Esophagus (tissue), 2 donors: Measurements from ENCODE around the gene PIGZ. TPM values are rescaled to one million over a fixed set of nuclear protein-coding genes. Genes with fewer than 3 reads are reported as not detected.
"Not testable (repeated sequence)": the region's sequence is repeated elsewhere in the genome, so short reads cannot be mapped to it uniquely, and the experiment has no call there.

Experiments
- H3K27ac ChIP-seq, 2 donors: one replicate each; pipeline ENCODE4 v1.5.1; 2013; ENCODE audit warnings: low read depth in 2 of 2, mild to moderate bottlenecking in 2 of 2, inconsistent platforms in 1 of 2, low read length in 1 of 2, moderate library complexity in 1 of 2
- H3K27me3 ChIP-seq, 2 donors: one replicate each; pipeline ENCODE4 v1.6.1; 2013; ENCODE audit warnings: low read length in 2 of 2, control low read depth in 1 of 2, mild to moderate bottlenecking in 1 of 2; ENCODE audit not compliant: insufficient read depth in 2 of 2, control insufficient read depth in 1 of 2
- H3K36me3 ChIP-seq, 2 donors: one replicate each; pipeline ENCODE4 v1.6.1; 2013; ENCODE audit warnings: low read length in 1 of 2; ENCODE audit not compliant: control insufficient read depth in 2 of 2, insufficient read depth in 2 of 2
- H3K4me1 ChIP-seq, 2 donors: one replicate each; pipeline ENCODE4 v1.6.1; 2013; ENCODE audit warnings: low read length in 1 of 2; ENCODE audit not compliant: control insufficient read depth in 2 of 2, insufficient read depth in 2 of 2
- H3K4me3 ChIP-seq, 2 donors: one replicate each; pipeline ENCODE4 v1.5.1; 2013; ENCODE audit warnings: low read length in 2 of 2, mild to moderate bottlenecking in 2 of 2, low read depth in 1 of 2, moderate library complexity in 1 of 2
- H3K9me3 ChIP-seq, 2 donors: one replicate each; pipeline ENCODE4 v1.6.1; 2013; ENCODE audit warnings: mild to moderate bottlenecking in 2 of 2, low read depth in 1 of 2, low read length in 1 of 2, moderate library complexity in 1 of 2; ENCODE audit not compliant: control insufficient read depth in 2 of 2, insufficient read depth in 1 of 2
- WGBS, 2 donors: extraction: QIAGEN DNeasy Blood & Tissue Kit; methylation state at CpG; one replicate each; pipeline ENCODE4 v1.1.7; 2013; 5-methylcytosine and 5-hydroxymethylcytosine counted together
- polyA plus RNA-seq, 2 donors: library from polyadenylated mRNA; stranded (reverse); fragments of 200-250 nt; gene quantifications; one replicate each; pipeline ENCODE4 v1.2.3, GENCODE V29; 2013
- donor health status: healthy with polysubstance abuse.
- donor health status: Bipolar disorder and iron deficiency.

Gene PIGZ
- polyA plus RNA-seq, 2 donors = 2.2 to 3.6 TPM

DNA sequence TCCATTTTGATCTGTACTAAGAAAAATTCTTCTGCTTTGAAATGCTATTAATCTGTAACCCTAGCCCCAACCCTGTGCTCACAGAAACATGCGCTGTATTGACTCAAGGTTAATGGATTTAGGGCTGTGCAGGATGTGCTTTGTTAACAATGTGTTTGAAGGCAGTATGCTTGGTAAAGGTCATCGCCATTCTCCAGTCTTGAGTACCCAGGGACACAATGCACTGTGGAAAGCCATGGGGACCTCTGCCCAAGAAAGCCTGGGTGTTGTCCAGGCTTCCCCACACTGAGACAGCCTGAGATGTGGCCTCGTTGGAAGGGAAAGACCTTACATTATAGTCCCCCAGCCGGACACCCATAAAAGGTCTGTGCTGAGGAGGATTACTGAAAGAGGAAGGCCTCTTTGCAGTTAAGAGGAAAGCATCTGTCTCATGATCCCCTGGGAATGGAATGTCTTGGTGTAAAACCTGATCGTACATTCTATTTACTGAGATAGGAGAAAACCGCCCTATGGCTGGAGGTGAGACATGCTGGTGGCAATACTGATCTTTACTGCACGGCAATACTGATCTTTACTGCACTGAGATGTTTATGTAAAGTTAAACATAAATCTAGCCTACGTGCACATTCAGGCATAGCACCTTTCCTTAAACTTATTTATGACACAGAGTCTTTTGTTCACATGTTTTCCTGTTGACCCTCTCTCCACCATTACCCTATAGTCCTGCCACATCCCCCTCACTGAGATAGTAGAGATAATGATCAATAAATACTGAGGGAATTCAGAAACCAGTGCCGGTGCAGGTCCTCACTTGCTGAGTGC lies 6.3 kb downstream of the PIGZ start:
- H3K4me1 ChIP-seq = no peaks in the 10 kb centered on the region
- H3K9me3 ChIP-seq = no peaks in the 10 kb centered on the region
- no peak overlapping the region for H3K4me3 ChIP-seq
- H3K36me3 ChIP-seq = peaks cover 0 to 12% of the 10 kb centered on the region in 2 donors
- no peak overlapping the region for H3K27ac ChIP-seq
- no peaks in the 10 kb centered on the region for H3K27me3 ChIP-seq
- 76 to 82% methylated on average over 9 of the region's 9 CpGs for WGBS, 2 donors

DNA sequence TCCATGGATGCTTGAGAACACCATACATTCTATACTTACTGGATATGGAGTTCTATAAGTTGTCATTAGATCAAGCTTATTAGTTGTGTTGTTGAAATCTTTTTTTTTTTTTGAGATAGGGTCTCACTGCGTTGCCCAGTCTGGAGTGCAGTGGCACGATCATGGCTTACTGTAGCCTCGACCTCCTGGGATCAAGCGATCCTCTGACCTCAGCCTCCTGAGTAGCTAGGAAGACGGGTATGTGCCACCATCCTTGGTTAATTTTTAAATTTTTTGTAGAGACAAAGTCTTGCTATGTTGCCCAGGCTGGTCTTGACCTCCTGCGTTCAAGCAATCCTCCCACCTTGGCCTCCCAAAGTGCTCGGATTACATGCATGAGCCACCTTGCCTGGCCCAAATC lies 13.8 kb downstream of the PIGZ start:
- Histone ChIP-seq H3K27me3 (no peaks in the 10 kb centered on the region), H3K36me3 (no peaks in the 10 kb centered on the region), H3K27ac (no peak overlapping the region), H3K9me3 (no peaks in the 10 kb centered on the region), H3K4me1 (no peaks in the 10 kb centered on the region), H3K4me3 (no peak overlapping the region)
- 82 to 88% methylated on average over 7 of the region's 7 CpGs for WGBS, 2 donors

DNA sequence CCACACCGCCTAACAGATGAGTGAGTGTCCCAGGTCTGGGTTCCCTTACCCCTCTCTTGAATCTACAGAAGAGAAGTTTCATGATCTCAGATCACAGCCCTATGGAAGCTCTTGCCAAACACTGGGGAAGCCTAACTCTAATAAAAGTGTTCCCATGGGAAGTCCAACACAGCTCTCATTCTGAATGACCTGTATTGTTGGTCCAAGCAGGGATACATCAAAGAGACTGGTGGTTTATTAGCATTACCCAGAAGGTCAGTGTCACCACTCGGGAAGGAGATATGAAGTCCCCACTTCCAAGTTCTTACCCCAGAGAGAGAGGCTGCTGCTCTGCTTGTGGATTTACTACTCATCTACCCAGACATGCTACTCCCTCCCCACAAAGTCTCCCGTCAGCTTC lies 17.3 kb downstream of the PIGZ start:
- 88 to 89% methylated on average over 3 of the region's 3 CpGs for WGBS, 2 donors
- no peaks in the 10 kb centered on the region for H3K4me1 ChIP-seq
- no peak overlapping the region for H3K4me3 ChIP-seq
- H3K9me3 ChIP-seq = no peaks in the 10 kb centered on the region
- no peaks in the 10 kb centered on the region for H3K27me3 ChIP-seq
- H3K27ac ChIP-seq = no peak overlapping the region
- no peaks in the 10 kb centered on the region for H3K36me3 ChIP-seq

DNA sequence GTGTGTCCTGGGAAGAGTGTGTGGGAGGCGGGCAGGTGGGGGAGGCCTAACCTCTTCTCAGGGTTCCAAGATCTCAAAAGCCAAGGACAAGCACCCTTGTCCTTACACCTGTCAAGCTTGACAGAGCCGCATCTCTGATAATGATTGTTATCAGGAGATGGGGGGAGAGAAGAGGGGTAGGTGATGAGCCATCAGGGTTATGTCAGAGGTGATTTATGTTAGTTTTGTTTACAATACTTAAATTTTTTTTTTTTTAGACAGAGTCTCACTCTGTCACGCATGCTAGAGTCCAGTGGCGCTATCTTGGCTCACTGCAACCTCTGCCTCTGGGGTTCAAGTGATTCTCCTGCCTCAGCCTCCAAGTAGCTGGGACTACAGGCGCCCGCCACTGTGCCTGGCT lies 18.9 kb downstream of the PIGZ start:
- Histone ChIP-seq H3K27me3 (no peaks in the 10 kb centered on the region), H3K36me3 (no peaks in the 10 kb centered on the region), H3K4me1 (no peaks in the 10 kb centered on the region), H3K27ac (no peak overlapping the region), H3K9me3 (no peaks in the 10 kb centered on the region), H3K4me3 (no peak overlapping the region)
- WGBS, 2 donors = 92 to 96% methylated on average over 6 of the region's 6 CpGs

DNA sequence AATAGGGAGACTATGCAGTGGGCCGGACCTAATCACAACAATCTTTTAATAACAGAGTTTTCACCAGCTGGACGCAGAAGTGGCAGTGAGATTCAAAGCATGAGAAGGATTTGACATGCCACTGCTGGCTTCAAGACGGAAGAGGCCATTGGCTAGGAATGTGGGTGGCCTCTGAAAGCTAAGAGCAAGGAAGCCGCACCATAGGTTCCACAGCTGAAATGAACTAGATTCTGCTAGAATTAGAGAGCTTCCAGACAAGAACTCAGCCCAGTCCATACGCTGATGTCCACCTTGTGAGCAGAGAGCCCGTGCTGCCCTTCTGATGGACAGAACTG lies 19.4 kb downstream of the PIGZ start:
- Histone ChIP-seq H3K4me3 (no peak overlapping the region), H3K9me3 (no peaks in the 10 kb centered on the region), H3K4me1 (no peaks in the 10 kb centered on the region), H3K36me3 (no peaks in the 10 kb centered on the region), H3K27me3 (no peaks in the 10 kb centered on the region), H3K27ac (no peak overlapping the region)
- WGBS, 2 donors = 73 to 81% methylated on average over 6 of the region's 6 CpGs

DNA sequence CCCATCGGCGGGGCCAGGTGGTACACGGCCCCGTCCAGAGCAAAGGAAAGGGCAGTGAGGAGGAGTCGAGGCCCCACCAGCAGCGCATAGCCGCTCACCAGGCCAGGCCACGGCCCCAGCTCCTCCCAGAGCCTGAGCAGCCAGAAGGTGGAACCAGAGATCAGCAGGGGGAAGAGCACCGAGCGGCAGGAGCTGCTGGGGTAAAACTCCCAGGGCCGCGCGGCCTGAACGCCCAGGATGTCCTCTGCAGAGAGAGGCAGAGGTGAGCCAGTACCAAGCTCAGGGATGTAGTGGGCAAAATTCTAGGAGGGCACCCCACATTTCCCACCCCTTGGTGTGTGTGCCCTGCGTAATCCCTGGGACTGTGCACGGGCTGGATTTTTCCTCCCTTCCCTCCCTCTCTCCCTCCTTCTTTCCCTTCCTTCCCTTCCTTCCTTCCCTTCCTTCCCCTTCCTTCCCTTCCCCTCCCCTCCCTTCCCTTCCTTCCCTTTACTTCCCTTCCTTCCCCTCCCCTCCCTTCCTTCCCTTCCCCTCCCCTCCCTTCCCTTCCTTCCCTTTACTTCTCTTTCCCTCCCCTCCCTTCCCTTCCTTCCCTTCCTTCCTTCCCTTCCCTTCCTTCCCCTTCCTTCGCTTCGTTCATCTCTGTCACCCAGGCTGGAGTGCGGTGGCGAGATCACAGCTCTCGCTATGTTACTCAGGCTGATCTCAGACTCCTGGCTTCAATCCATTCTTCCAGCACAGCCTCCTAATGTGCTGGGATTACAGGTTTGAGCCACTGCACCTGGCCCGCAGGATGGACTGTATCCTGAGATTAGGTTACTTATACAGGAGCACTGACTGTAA lies 20.0 kb downstream of the PIGZ start:
- Histone ChIP-seq H3K27me3 (no peaks in the 10 kb centered on the region), H3K4me3 (no peak overlapping the region), H3K4me1 (peaks cover 0 to 1% of the 10 kb centered on the region in 2 donors), H3K36me3 (no peaks in the 10 kb centered on the region), H3K27ac (no peak overlapping the region), H3K9me3 (no peaks in the 10 kb centered on the region)
- WGBS, 2 donors = 42 to 50% methylated on average over 19 to 22 of the region's 22 CpGs

DNA sequence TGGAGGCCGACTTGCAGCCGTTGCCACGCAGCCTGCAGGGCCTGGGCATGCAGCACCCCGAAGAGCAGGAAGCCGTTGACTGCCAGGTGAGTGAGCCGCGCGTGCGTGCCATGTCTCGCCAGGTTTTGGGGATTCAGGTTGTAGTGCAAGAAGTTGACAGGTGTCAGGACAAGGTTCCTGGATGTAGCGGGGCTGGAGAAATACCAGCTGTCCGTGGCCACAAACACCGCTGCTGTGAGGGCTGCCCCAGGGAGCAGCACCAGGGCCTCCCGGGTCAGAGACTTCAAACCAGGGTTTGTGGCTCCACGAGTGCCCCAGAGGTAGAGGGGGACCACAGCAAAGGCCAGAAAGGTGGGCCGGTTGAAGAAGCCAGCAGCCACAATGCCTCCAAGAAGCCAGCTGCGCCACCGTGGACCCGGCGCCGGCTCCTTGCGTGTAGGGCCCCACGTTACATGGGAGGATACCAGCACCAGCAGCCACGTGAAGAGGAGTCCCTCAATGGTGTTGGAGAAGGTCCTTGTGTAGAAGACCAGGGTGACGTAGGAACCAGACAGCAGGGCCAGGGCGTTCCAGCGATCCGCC lies 20.7 kb downstream of the PIGZ start:
- no peaks in the 10 kb centered on the region for H3K36me3 ChIP-seq
- peaks cover 0 to 3% of the 10 kb centered on the region in 2 donors for H3K4me1 ChIP-seq
- H3K4me3 ChIP-seq = no peak overlapping the region
- H3K27me3 ChIP-seq = no peaks in the 10 kb centered on the region
- H3K9me3 ChIP-seq = no peaks in the 10 kb centered on the region
- WGBS, 2 donors = 77 to 81% methylated on average over 27 to 28 of the region's 28 CpGs
- H3K27ac ChIP-seq = no peak overlapping the region

DNA sequence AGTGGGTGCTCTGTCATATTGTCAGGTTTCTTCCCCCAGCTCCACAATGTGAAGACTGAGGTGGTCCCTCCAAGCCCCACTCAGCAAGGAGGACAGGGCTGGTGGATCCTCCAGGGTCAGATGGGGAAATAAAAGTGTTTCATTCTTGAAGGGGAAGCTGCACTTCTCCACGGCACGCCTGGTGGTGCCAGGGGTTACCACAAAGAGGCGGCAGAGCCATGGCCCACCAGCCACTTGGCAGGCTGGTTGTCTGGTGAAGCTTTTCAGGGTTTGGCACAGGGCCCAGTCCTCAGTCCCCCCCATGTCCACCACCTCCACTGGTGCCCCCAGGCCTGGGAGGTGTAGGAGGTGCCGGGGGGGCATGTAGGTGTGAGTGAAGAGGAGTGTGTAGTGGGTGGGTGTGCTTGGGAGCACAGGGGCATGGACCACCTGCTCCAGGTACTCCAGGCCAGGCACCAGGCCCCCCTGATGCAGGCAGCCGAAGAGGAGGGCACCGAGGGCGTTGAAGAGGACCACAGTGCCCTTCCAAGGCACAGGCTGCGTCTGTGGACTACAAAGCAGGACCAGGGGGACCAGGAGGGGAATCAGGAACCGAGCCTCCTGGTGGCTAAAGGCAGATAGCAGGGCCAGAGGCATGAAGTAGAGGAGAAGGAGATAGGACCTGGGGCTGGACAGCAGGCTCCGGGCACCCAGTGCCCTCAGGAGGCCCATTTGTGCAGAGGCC lies 21.3 kb downstream of the PIGZ start:
- WGBS, 2 donors = 81 to 86% methylated on average over 10 of the region's 10 CpGs
- no peaks in the 10 kb centered on the region for H3K27me3 ChIP-seq
- H3K4me3 ChIP-seq = no peak overlapping the region
- no peak overlapping the region for H3K27ac ChIP-seq
- H3K4me1 ChIP-seq = peaks cover 0 to 3% of the 10 kb centered on the region in 2 donors
- H3K9me3 ChIP-seq = no peaks in the 10 kb centered on the region
- H3K36me3 ChIP-seq = no peaks in the 10 kb centered on the region

DNA sequence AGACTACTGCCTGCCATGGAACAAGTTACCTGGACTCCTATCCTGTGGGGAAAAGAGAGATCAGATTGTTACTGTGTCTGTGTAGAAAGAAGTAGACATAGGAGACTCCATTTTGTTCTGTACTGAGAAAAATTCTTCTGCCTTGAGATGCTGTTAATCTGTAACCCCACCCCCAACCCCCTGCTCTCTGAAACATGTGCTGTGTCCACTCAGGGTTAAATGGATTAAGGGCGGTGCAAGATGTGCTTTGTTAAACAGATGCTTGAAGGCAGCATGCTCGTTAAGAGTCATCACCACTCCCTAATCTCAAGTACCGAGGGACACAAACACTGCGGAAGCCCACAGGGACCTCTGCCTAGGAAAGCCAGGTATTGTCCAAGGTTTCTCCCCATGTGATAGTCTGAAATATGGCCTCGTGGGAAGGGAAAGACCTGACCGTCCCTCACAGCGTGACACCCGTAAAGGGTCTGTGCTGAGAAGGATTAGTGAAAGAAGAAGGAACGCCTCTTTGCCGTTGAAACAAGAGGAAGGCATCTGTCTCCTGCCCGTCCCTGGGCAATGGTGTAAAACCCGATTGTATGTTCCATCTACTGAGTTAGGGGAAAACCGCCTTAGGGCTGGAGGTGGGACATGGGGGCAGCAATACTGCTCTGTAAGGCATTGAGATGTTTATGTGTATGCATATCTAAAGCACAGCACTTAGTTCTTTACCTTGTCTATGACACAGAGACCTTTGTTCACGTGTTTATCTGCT lies 24.4 kb downstream of the PIGZ start:
- peak overlapping the region in 1 of 2 donors; percentile 93 for H3K4me3 ChIP-seq
- H3K27ac ChIP-seq, H3K27me3 ChIP-seq, H3K4me1 ChIP-seq, H3K9me3 ChIP-seq, H3K36me3 ChIP-seq: not testable (repeated sequence)
- 72 to 73% methylated on average over 14 of the region's 14 CpGs for WGBS, 2 donors
